OCI-LY3 (cell line): ENCODE results near the gene PRICKLE1.

Experiments used
- EZH2phosphoT487 ChIP-seq: fragments of 200-600 bp; shearing (Covaris generic); IDR thresholded peaks from 2 replicates; pipeline ENCODE4 v1.6.1; 2018; ENCODE audit warnings: antibody characterized with exemption, mixed run types, low read depth
- TF ChIP-seq, protein P1 (sequence below): fragments of 200-600, 300-600 bp; sonication (generic); IDR thresholded peaks from 2 replicates; pipeline ENCODE4 v1.5.1; 2014; ENCODE audit warnings: antibody characterized with exemption, low read length, low read depth

DNA sequence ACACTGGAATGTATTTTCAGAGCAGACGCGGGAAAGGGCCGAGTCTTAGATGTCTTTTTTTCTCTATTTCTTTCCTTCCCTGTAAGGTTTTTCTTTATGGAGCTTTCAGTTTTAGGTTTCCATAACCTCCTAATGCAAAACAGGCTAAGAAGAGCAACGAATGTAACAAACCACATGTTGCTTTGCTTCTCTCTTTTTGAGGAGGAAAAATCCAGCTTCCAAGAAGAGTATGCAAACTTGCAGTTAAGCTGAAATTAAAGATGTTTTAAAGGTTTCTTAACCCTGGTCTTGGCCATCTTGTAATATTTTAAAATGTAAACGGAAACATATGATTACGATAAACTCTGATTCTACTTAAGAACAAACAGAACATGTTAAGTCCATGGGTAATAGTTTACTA lies 86.9 kb downstream of the PRICKLE1 start:
- TF ChIP-seq, protein P1, sequence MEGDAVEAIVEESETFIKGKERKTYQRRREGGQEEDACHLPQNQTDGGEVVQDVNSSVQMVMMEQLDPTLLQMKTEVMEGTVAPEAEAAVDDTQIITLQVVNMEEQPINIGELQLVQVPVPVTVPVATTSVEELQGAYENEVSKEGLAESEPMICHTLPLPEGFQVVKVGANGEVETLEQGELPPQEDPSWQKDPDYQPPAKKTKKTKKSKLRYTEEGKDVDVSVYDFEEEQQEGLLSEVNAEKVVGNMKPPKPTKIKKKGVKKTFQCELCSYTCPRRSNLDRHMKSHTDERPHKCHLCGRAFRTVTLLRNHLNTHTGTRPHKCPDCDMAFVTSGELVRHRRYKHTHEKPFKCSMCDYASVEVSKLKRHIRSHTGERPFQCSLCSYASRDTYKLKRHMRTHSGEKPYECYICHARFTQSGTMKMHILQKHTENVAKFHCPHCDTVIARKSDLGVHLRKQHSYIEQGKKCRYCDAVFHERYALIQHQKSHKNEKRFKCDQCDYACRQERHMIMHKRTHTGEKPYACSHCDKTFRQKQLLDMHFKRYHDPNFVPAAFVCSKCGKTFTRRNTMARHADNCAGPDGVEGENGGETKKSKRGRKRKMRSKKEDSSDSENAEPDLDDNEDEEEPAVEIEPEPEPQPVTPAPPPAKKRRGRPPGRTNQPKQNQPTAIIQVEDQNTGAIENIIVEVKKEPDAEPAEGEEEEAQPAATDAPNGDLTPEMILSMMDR, result no peak
- no peak for TF ChIP-seq EZH2phosphoT487
